AG10803 (cell line): ENCODE results near the gene LAMA3.

Source experiments
- DNase-seq: peaks from one replicate; pipeline ENCODE4 v3.0.0; 2010; ENCODE audit warnings: low read depth
- H3K4me3 ChIP-seq: 2 replicates; pipeline ENCODE4 v1.5.1; 2011; ENCODE audit warnings: mild to moderate bottlenecking, low read length, control low read depth
- TF ChIP-seq, protein P1 (sequence below): conservative IDR thresholded peaks from 2 replicates; pipeline ENCODE4 v1.5.1; 2011; ENCODE audit warnings: mild to moderate bottlenecking, low read length, control low read depth, inconsistent platforms

LAMA3 gene

DNA sequence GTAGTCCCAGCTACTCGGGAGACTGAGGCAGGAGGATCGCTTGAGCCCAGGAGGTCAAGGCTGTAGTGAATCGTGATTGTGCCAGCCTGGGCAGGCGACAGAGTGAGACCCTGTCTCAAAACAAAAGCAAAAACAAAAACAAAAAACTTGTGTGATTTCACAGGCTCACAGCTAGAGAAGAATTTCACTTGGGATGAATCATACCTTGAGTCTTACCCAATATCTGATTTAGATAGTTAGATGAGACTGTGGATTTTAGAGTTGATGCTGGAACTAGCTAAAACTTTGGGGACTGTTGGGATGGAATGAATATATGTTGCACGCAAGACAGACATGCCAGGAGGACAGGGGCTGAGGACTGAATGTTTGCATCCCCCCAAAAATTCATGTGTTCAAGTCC is 31.0 kb upstream of the LAMA3 start:
- DNase-seq: peak; percentile 29
- TF ChIP-seq, protein P1, sequence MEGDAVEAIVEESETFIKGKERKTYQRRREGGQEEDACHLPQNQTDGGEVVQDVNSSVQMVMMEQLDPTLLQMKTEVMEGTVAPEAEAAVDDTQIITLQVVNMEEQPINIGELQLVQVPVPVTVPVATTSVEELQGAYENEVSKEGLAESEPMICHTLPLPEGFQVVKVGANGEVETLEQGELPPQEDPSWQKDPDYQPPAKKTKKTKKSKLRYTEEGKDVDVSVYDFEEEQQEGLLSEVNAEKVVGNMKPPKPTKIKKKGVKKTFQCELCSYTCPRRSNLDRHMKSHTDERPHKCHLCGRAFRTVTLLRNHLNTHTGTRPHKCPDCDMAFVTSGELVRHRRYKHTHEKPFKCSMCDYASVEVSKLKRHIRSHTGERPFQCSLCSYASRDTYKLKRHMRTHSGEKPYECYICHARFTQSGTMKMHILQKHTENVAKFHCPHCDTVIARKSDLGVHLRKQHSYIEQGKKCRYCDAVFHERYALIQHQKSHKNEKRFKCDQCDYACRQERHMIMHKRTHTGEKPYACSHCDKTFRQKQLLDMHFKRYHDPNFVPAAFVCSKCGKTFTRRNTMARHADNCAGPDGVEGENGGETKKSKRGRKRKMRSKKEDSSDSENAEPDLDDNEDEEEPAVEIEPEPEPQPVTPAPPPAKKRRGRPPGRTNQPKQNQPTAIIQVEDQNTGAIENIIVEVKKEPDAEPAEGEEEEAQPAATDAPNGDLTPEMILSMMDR: no peak
- no peak overlapping the region for H3K4me3 ChIP-seq

DNA sequence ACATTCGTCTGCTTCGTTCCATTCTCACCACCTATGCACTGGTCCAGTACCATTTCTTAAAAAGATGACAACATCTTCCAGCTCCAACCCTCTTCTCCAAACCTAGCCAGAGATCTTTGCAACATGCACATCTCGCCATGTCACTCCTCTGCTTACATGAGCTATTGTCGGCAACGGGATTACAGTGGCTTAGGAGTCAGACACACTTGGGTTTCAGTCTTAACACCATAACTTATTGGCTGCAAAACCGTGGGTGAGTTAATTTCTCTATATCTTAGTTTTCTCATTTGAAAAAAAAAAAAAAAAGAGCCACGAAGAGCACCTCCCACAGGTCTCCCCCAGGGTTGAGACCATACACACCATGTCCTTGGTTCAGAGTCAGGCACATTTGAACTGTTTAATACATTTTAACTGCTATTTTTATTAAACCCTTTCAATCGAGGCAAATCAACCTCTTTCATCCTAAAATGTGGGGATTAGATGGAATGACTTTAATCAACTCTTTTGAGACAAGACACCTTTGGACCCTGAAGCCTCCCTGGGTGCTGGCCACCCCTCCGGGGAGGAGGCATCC is 27.4 kb upstream of the LAMA3 start:
- H3K4me3 ChIP-seq: peak overlapping the region; percentile 47
- TF ChIP-seq, protein P1: no peak
- DNase-seq: no peak

DNA sequence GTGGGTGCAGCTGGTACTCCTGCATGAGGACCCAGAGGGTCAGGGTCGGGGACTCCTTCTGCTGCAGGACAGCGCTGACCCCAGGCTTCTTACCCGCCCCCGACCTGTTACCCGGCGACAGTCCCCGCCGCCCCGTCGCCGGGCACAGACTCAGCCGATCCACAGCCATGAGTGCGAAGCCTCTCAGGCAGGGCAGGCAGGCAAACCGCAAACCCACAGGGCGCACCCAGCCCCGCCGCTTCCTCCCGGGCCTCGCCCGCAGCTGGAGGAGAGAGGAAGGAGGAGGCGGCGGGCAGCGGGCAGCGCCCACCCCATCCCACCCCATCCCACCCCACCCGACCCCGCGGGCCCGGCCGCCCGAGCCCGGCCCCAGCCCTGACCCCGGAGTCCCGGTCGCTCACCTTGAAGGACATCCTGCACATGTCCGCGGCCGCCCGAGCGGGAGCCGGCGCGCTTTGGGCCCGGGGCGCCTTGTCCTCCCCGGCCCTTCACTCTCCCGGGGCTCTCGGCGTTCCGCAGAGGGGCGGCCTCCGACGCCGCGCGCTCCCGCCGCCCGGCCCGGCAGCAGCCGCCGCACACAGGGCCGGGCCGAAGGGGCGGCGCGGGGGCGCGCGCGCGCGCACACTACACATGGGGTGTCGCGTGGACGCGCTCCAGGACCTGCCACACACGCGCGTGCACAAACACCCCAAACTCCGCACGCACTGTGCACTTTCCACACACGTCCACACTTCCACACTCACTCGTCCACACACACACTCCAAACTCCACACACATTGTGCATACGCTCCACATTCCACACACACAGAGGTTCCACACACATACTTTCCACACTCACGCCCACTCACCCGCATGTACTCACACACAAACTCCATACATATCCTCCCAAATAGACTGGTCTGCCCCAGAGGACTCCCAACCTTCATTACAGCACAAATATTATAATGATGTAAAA is 26.7 kb upstream of the LAMA3 start, which contains the start of gene ANKRD29:
Gene ANKRD29 (minus strand): TSS at position 603 of the 955 bp plus-strand sequence. CDS start 181 bp downstream, at position 422.
- TF ChIP-seq, protein P1: no peak
- DNase-seq: peak; percentile 29
- H3K4me3 ChIP-seq: peak within 1 kb of the TSS; percentile 63

DNA sequence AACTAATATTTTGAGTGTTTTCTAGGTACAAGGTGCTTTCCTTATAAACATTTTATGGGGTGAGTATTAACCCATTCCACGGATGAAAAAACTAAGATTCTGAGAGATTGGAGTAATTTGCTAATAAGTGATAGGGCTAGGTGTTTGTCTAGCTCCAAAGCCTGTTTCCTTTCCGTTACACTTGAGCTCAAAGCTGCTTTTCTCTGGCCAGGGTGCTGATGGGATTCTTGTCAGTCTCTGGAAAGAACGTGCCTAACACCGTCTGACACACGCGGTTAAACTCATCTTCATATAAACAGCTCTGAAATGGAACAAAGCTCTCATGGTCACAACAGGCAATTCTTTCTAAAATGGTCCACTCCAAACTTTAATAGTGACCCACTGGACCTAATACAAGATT is 24.6 kb upstream of the LAMA3 start:
- TF ChIP-seq, protein P1: no peak
- no peak for DNase-seq
- no peak overlapping the region for H3K4me3 ChIP-seq

DNA sequence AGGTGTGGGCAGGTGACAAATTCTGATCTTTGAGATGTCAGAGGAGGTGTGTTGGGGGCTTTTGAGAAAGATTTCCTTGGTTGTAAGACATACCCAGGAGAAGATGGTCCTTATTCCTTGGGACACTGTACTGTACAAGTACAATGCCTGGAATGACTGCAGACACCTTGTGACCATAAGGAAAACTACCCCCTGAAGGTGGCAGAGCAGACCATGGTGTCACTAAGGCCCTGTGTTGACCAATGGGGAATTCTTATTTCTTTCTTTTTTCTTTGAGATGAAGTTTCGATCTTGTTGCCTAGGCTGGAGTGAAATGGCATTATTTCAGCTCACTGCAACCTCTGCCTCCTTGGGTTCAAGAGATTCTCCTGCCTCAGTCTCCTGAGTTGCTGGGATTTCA is 22.1 kb upstream of the LAMA3 start:
- TF ChIP-seq, protein P1: no peak
- no peak for DNase-seq

DNA sequence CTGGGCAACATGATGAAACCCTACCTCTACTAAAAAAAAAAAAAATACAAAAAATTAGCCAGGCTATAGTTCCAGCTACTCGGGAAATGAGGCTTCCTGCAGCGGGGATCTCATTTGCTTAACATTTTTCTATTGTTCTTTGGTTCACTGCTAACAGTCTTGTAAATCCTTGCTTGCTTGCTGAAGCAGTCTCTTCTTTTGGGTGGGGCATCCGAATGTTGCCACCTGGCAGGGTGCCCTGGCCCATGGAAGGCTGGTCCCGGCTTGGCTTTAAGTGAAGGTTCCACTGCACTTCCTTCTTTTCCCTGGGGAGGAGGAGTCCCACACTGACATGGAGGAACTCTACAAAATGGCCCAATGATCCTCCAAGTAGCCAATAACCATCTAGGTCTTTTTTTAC is 20.5 kb upstream of the LAMA3 start:
- no peak overlapping the region for H3K4me3 ChIP-seq
- no peak for DNase-seq
- TF ChIP-seq, protein P1: no peak

More for the DNA sequence above, 22.1 kb upstream of the LAMA3 start:
- no peak overlapping the region for H3K4me3 ChIP-seq

DNA sequence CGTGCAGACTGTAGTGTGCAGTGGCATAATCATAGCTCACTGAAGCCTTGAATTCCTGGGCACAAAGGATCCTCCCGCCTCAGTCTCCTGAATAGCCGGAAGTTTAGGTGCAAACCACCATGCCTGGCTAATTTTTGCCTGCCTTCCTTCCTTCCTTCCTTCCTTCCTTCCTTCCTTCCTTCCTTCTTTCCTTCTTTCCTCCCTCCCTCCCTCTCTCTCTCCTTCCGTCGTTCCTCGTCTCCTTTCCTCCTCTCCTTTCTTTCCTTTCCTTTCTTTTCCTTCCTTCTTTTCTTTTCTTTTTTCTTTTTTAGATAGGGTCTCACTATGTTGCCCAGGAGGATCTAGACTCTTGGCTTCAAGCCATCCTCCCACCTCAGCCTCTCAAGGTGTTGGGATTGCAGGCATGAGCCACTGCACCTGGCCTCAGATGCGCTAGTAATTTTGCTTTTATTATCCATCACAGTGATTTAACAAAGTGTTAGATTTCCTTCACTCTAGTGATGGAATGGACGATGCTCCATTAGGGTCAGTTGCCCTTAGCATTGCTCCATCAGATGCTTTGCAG is 20.0 kb upstream of the LAMA3 start:
- TF ChIP-seq, protein P1: no peak
- no peak for DNase-seq
- H3K4me3 ChIP-seq: no peak overlapping the region
